GM12892 (cell line): ENCODE results near the gene TFF1.

Source experiments
- POLR2A ChIP-seq: IDR thresholded peaks from 2 replicates; pipeline ENCODE4 v1.6.1; 2011; ENCODE audit warnings: low read depth, low read length, control low read depth
- POLR2AphosphoS5 ChIP-seq: IDR thresholded peaks from 2 replicates; pipeline ENCODE4 v1.6.1; 2011; ENCODE audit warnings: low read depth, low read length, control low read depth
- TAF1 ChIP-seq: IDR thresholded peaks from 2 replicates; pipeline ENCODE4 v1.6.1; 2011; ENCODE audit warnings: low read depth, mild to moderate bottlenecking, control low read depth, low read length, borderline replicate concordance

DNA sequence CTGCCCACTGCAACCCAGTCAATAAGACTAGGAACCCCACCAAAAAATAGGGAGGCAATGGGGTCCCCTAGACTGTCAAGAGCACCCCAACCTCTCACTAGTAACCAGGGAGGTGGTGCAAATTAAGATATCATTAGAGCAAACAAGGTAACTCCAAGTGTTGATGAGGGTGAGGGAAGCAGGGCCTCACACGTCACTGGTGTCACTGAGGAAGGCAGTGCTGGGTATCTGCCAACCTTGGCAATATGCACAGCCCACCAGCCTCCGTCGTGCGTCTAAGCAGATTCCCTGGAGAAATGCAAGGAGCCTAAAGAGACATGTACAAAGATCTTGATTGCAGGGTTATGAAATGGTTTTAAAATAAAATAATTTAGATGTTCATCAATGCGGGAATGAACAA is 41.1 kb upstream of the TFF1 start:
- no peak for TF ChIP-seq TAF1
- TF ChIP-seq POLR2A, result no peak
- no peak for TF ChIP-seq POLR2AphosphoS5
